ENCODE results near the gene LIN52. TPM values are rescaled to one million over a fixed set of nuclear protein-coding genes. Genes with fewer than 3 reads are reported as not detected.

Gene LIN52
- polyA plus RNA-seq, 3 donors: 2.9 to 7.2 (median 4.8) TPM

- intact Hi-C loops (cut with micrococcal nuclease): no loop called here
- WGBS (ENCODE audit: insufficient coverage): no CpG with 5 or more reads among the region's 4 CpGs
These were observed 39.2 kb upstream of the LIN52 start for GRCh38 chr14:74045522-74045921.

DNA sequence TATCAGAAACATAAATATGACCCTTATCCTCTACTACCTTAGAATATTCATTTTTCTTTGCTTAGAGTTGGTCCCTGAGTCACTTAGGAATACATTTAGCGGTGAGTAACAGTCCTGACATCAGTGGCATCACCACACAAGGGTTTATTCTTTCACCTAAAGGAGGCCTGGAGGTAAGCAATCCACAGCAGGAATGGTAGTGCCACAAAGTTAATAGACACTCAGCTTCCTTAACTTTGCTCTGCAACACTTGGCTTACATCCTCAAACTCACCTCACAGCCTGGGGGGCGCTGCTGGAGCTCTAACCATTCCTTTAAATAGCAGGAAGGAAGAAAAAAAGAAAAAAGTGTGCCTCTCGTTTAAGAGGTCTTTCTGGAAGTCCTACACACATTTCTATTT, 36.5 kb upstream of the LIN52 start:
- Mint-ChIP-seq H3K4me1 (peaks cover 9% of the 10 kb centered on the region), H3K27ac (no peak overlapping the region), H3K27me3 (ENCODE audit: low read depth in 3 of 3) (peaks cover 0 to 3% (median 0%) of the 10 kb centered on the region in 3 donors), H3K4me3 (no peak overlapping the region), H3K36me3 (no peaks in the 10 kb centered on the region), H3K9me3 (no peaks in the 10 kb centered on the region)
- Histone ChIP-seq H3K79me2 (ENCODE audit: insufficient read depth, low read length) (no peaks in the 10 kb centered on the region), H4K20me1 (ENCODE audit: insufficient read depth, low read length) (no peaks in the 10 kb centered on the region), H3K4me2 (replicated peaks; ENCODE audit: extremely low read depth, low read length, poor library complexity, severe bottlenecking) (no peak overlapping the region), H3K4me1 (ENCODE audit: control insufficient read depth in 1 of 2, insufficient read depth in 2 of 2, low read length in 2 of 2) (peaks cover 0 to 8% of the 10 kb centered on the region in 2 donors), H3K36me3 (replicated peaks in 1 of 2; ENCODE audit: control insufficient read depth in 1 of 2, insufficient read depth in 2 of 2, low read length in 2 of 2) (no peaks in the 10 kb centered on the region), H2AFZ (ENCODE audit: insufficient read depth, low read depth, low read length, poor library complexity, severe bottlenecking) (no peak overlapping the region), H3K9me3 (replicated peaks in 1 of 2; ENCODE audit: control insufficient read depth in 1 of 2, insufficient read depth in 1 of 2, low read length in 2 of 2) (no peaks in the 10 kb centered on the region), H3K27me3 (ENCODE audit: control insufficient read depth in 2 of 2, insufficient read depth in 2 of 2, low read length in 2 of 2) (no peaks in the 10 kb centered on the region), H3K9ac (ENCODE audit: insufficient read depth, low read length, poor library complexity, severe bottlenecking) (no peak overlapping the region), H3K4me3 (replicated peaks in 1 of 3; ENCODE audit: low read depth in 2 of 3, low read length in 3 of 3) (no peak overlapping the region), H3K27ac (ENCODE audit: low read depth in 1 of 2, low read length in 2 of 2) (no peak overlapping the region)
- no peak for DNase-seq
- intact Hi-C loops (cut with micrococcal nuclease): no loop called here
- no peak for TF ChIP-seq CTCF (IDR thresholded peaks at IDR 0.05)
- no CpG with 5 or more reads among the region's 3 CpGs for WGBS (ENCODE audit: insufficient coverage)

More at GRCh38 chr14:74045522-74045921, 39.2 kb upstream of the LIN52 start:
- Mint-ChIP-seq H3K27ac (no peak overlapping the region), H3K9me3 (no peaks in the 10 kb centered on the region), H3K36me3 (no peaks in the 10 kb centered on the region), H3K4me1 (peaks cover 9% of the 10 kb centered on the region), H3K27me3 (ENCODE audit: low read depth in 3 of 3) (peaks cover 0 to 3% (median 0%) of the 10 kb centered on the region in 3 donors), H3K4me3 (no peak overlapping the region)
- Histone ChIP-seq H2AFZ (ENCODE audit: insufficient read depth, low read depth, low read length, poor library complexity, severe bottlenecking) (no peak overlapping the region), H3K4me3 (replicated peaks in 1 of 3; ENCODE audit: low read depth in 2 of 3, low read length in 3 of 3) (no peak overlapping the region), H3K79me2 (ENCODE audit: insufficient read depth, low read length) (no peaks in the 10 kb centered on the region), H3K27me3 (ENCODE audit: control insufficient read depth in 2 of 2, insufficient read depth in 2 of 2, low read length in 2 of 2) (no peaks in the 10 kb centered on the region), H3K4me2 (replicated peaks; ENCODE audit: extremely low read depth, low read length, poor library complexity, severe bottlenecking) (no peak overlapping the region), H3K9ac (ENCODE audit: insufficient read depth, low read length, poor library complexity, severe bottlenecking) (no peak overlapping the region), H3K9me3 (replicated peaks in 1 of 2; ENCODE audit: control insufficient read depth in 1 of 2, insufficient read depth in 1 of 2, low read length in 2 of 2) (no peaks in the 10 kb centered on the region), H3K4me1 (ENCODE audit: control insufficient read depth in 1 of 2, insufficient read depth in 2 of 2, low read length in 2 of 2) (peaks cover 0 to 8% of the 10 kb centered on the region in 2 donors), H3K36me3 (replicated peaks in 1 of 2; ENCODE audit: control insufficient read depth in 1 of 2, insufficient read depth in 2 of 2, low read length in 2 of 2) (no peaks in the 10 kb centered on the region), H4K20me1 (ENCODE audit: insufficient read depth, low read length) (no peaks in the 10 kb centered on the region), H3K27ac (ENCODE audit: low read depth in 1 of 2, low read length in 2 of 2) (no peak overlapping the region)
- DNase-seq: no peak
- no peak for TF ChIP-seq CTCF (IDR thresholded peaks at IDR 0.05)

All from CD14-positive monocyte (primary cell).